GM12878 (cell line): ENCODE data around the gene GPSM1. TPM values are rescaled to one million over a fixed set of nuclear protein-coding genes. Genes with fewer than 3 reads are reported as not detected.

ENCODE experiments used
- ATAC-seq: fragments of 200-7000 bp; cut with Tn5 transposase; 3 replicates; pipeline ENCODE4 v1.9.1; 2020; ENCODE audit warnings: mild to moderate bottlenecking, moderate library complexity
- BruUV-seq: library from RNA; stranded (reverse); fragments of 400-500 nt; replicated peaks from 2 replicates; lab custom pipeline; 2021; lab: Mats Ljungman, UMichigan
- CTCF ChIA-PET: fragments of 300-600 bp; sonication (Branson Sonifier 250); formaldehyde crosslinking; extraction: SDS; loops from one replicate; lab custom pipeline; 2021; ENCODE audit warnings: inconsistent platforms; lab: Yijun Ruan, JAX
- POLR2A ChIA-PET: fragments of 350-600 bp; formaldehyde crosslinking; extraction: SDS; loops from one replicate; lab custom pipeline; 2021; ENCODE audit warnings: inconsistent platforms; lab: Charles Lee
- RAD21 ChIA-PET: fragments of 300-600 bp; sonication (Branson Sonifier 250); formaldehyde crosslinking; loops from one replicate; lab custom pipeline; 2023; ENCODE audit warnings: antibody characterized with exemption; ENCODE audit not compliant: unreplicated experiment; lab: Charles Lee
- SMC1A ChIA-PET: fragments of 300-600 bp; sonication (Branson Sonifier 250); formaldehyde crosslinking; loops from one replicate; lab custom pipeline; 2023; ENCODE audit not compliant: unreplicated experiment, uncharacterized antibody; lab: Charles Lee
- DNase-seq: peaks from one replicate; pipeline ENCODE4 v3.0.0-alpha.2; 2011; ENCODE audit warnings: low read depth, low spot score
- FAIRE-seq: peaks from 3 replicates; lab custom pipeline; 2011; peaks lifted over from hg19 to GRCh38; lab: Jason Lieb, UNC
- H2AFZ ChIP-seq: 2 replicates; pipeline ENCODE4 v1.6.0; 2011; ENCODE audit warnings: low read depth, low read length, control low read depth; ENCODE audit not compliant: control insufficient read depth
- H3K27ac ChIP-seq: 2 replicates; pipeline ENCODE4 v1.5.1; 2011; ENCODE audit warnings: control low read depth; ENCODE audit not compliant: control insufficient read depth, insufficient read depth
- H3K27me3 ChIP-seq, 2 experiments: replicated peaks in 1 of 2; 2 replicates each; pipeline versions ENCODE4 v1.6.0 to v1.6.1; 2011; ENCODE audit warnings: low read length in 1 of 2; ENCODE audit not compliant: control insufficient read depth in 2 of 2, insufficient read depth in 2 of 2
- H3K36me3 ChIP-seq, 2 experiments: 2 replicates each; pipeline ENCODE4 v1.5.1; 2011; ENCODE audit warnings: low read length in 1 of 2; ENCODE audit not compliant: control insufficient read depth in 2 of 2, insufficient read depth in 2 of 2
- H3K4me1 ChIP-seq: 2 replicates; pipeline ENCODE4 v1.6.1; 2011; ENCODE audit warnings: mild to moderate bottlenecking, low read length, moderate library complexity, mixed read lengths; ENCODE audit not compliant: control insufficient read depth, insufficient read depth
- H3K4me2 ChIP-seq: 2 replicates; pipeline ENCODE4 v1.6.0; 2011; ENCODE audit warnings: control low read depth; ENCODE audit not compliant: control insufficient read depth, insufficient read depth
- H3K4me3 ChIP-seq: fragments of 200-600 bp; sonication (generic); 2 replicates; pipeline ENCODE4 v1.5.1; 2016
- H3K79me2 ChIP-seq: 2 replicates; pipeline ENCODE4 v1.6.0; 2011; ENCODE audit warnings: low read length; ENCODE audit not compliant: control insufficient read depth, insufficient read depth
- H3K9ac ChIP-seq: 2 replicates; pipeline ENCODE4 v1.8.0; 2011; ENCODE audit warnings: low read length, control low read depth, mixed read lengths; ENCODE audit not compliant: control insufficient read depth, insufficient read depth
- H3K9me3 ChIP-seq: replicated peaks from 3 replicates; pipeline ENCODE4 v1.5.1; 2011; ENCODE audit warnings: mild to moderate bottlenecking, low read length; ENCODE audit not compliant: control insufficient read depth, insufficient read depth
- H4K20me1 ChIP-seq: 2 replicates; pipeline ENCODE4 v1.6.0; 2011; ENCODE audit not compliant: control insufficient read depth, insufficient read depth
- GABPA ChIP-seq: IDR thresholded peaks from 2 replicates; pipeline ENCODE4 v1.6.1; 2014; ENCODE audit warnings: antibody characterized with exemption, low read depth, mild to moderate bottlenecking, inconsistent platforms
- JUNB ChIP-seq: IDR thresholded peaks from 2 replicates; pipeline ENCODE4 v1.6.1; 2016; ENCODE audit warnings: antibody characterized with exemption, mild to moderate bottlenecking
- MEF2A ChIP-seq: IDR thresholded peaks from 2 replicates; pipeline ENCODE4 v1.6.1; 2011; ENCODE audit warnings: low read depth, mild to moderate bottlenecking, low read length, moderate library complexity; ENCODE audit not compliant: insufficient read depth
- NR2C2 ChIP-seq: IDR thresholded peaks from 2 replicates; pipeline ENCODE4 v1.6.1; 2011; ENCODE audit warnings: borderline replicate concordance, low read depth; ENCODE audit not compliant: control insufficient read depth, insufficient read length
- POLR2AphosphoS2 ChIP-seq: IDR thresholded peaks from 2 replicates; pipeline ENCODE4 v1.6.1; 2011; ENCODE audit warnings: low read depth, mild to moderate bottlenecking, low read length, improper control_type of control experiment, moderate library complexity
- RB1 ChIP-seq: fragments of 450-650 bp; formaldehyde crosslinking; IDR thresholded peaks from 2 replicates; pipeline ENCODE4 v1.6.1; 2017; ENCODE audit warnings: mild to moderate bottlenecking, borderline replicate concordance
- USF2 ChIP-seq: IDR thresholded peaks from 2 replicates; pipeline ENCODE4 v1.6.1; 2011; ENCODE audit warnings: low read depth, low read length, improper control_type of control experiment, borderline replicate concordance
- WRNIP1 ChIP-seq: IDR thresholded peaks from 2 replicates; pipeline ENCODE4 v1.6.1; 2011; ENCODE audit warnings: low read depth, low read length, improper control_type of control experiment, borderline replicate concordance
- ZNF687 ChIP-seq: fragments of 450-650 bp; IDR thresholded peaks from 2 replicates; pipeline ENCODE4 v1.6.1; 2017; ENCODE audit warnings: mild to moderate bottlenecking, moderate library complexity
- whole genome bisulfite sequencing: methylation state at CpG from one replicate; pipeline ENCODE4 v1.1.6; 2016; ENCODE audit warnings: low lambda C conversion rate; ENCODE audit not compliant: insufficient replicate concordance, insufficient coverage; ENCODE audit errors: missing lambda C conversion rate; 5-methylcytosine and 5-hydroxymethylcytosine counted together
- in situ Hi-C: fragments of 300-500 bp; cut with MboI; formaldehyde crosslinking; loops from 9 replicates; pipeline ENCODE4 v1.14.3; 2018; ENCODE audit warnings: mixed read lengths
- intact Hi-C: fragments of 100-400 bp; cut with micrococcal nuclease; formaldehyde crosslinking; loops from one replicate; pipeline ENCODE4 v1.14.2; 2022; ENCODE audit not compliant: unreplicated experiment
- polyA plus RNA-seq, 11 experiments: library from polyadenylated mRNA; depleted of rRNA in 4 of 11; unstranded in 6 of 11; stranded (reverse) in 5 of 11; fragments of >200 nt; fragmentation: Nextera tagmentation in 4 of 11; fragmentation: Illumina TruSeq in 1 of 11; extraction: Ambion mirVana in 4 of 11; extraction: Trizol in 1 of 11; gene quantifications; 1 replicate in 1 of 11; 2 replicates in 10 of 11; pipeline versions ENCODE4 v1.2.1 to v1.2.3, GENCODE V29; 2011 to 2016; ENCODE audit warnings: inconsistent platforms in 2 of 11, missing spikeins in 2 of 11, low read depth in 1 of 11
- total RNA-seq, 4 experiments: library from RNA; depleted of rRNA in 3 of 4; stranded (reverse); fragments of >200 nt in 3 of 4; fragmentation: Illumina TruSeq in 1 of 4; extraction: Trizol in 1 of 4; gene quantifications; 2 replicates each; pipeline versions ENCODE4 v1.2.1 to v1.2.3, GENCODE V29; 2013 to 2021

GPSM1 gene
- total and polyA plus RNA-seq, 10 of the 15 experiments (the other 5 are each of a cell fraction or from before 2014, with no cell fraction given), result 0.04 to 0.10 (median 0.10) TPM; not detected in 7

GRCh38 chr9:136353757-136354488 is 26.6 kb downstream of the GPSM1 start:
- H4K20me1 ChIP-seq, result no peaks in the 10 kb centered on the region
- no TSS peak for BruUV-seq
- FAIRE-seq (no peak), DNase-seq (no peak), ATAC-seq (no peak; the same call in 2 of the 3 replicates)
- no peak overlapping the region for H3K4me2 ChIP-seq
- intact Hi-C loops, result no loop called here
- TF ChIP-seq MEF2A, result no peak
- no peak for TF ChIP-seq JUNB
- no peak for TF ChIP-seq POLR2AphosphoS2
- TF ChIP-seq USF2, result no peak
- no peak for TF ChIP-seq GABPA
- no peak for TF ChIP-seq RB1
- no peak for TF ChIP-seq NR2C2
- TF ChIP-seq ZNF687, result no peak
- no peak for TF ChIP-seq WRNIP1
- H3K4me3 ChIP-seq, result no peak overlapping the region
- RAD21 ChIA-PET, result no interaction called here
- no peaks in the 10 kb centered on the region for H3K9me3 ChIP-seq
- CTCF ChIA-PET, result no interaction called here
- in situ Hi-C loops, result no loop called here
- no peaks in the 10 kb centered on the region for H3K79me2 ChIP-seq
- SMC1A ChIA-PET, result no interaction called here
- 37% methylated on average over 11 of the region's 13 CpGs for WGBS
- H3K4me1 ChIP-seq, result no peaks in the 10 kb centered on the region
- H3K27ac ChIP-seq, result no peak overlapping the region
- H3K27me3 ChIP-seq, result no peaks in the 10 kb centered on the region
- no peaks in the 10 kb centered on the region for H3K36me3 ChIP-seq
- POLR2A ChIA-PET, result no interaction called here
- H2AFZ ChIP-seq, result no peak overlapping the region
- H3K9ac ChIP-seq, result no peak overlapping the region
